ENCODE results near the gene CDIPT. TPM values are rescaled to one million over a fixed set of nuclear protein-coding genes. Genes with fewer than 3 reads are reported as not detected.

The CDIPT gene
- total and polyA plus RNA-seq, 2 of the 13 experiments (the other 11 are each of a cell fraction or from before 2014, with no cell fraction given): 54.9 to 97.5 TPM

DNA sequence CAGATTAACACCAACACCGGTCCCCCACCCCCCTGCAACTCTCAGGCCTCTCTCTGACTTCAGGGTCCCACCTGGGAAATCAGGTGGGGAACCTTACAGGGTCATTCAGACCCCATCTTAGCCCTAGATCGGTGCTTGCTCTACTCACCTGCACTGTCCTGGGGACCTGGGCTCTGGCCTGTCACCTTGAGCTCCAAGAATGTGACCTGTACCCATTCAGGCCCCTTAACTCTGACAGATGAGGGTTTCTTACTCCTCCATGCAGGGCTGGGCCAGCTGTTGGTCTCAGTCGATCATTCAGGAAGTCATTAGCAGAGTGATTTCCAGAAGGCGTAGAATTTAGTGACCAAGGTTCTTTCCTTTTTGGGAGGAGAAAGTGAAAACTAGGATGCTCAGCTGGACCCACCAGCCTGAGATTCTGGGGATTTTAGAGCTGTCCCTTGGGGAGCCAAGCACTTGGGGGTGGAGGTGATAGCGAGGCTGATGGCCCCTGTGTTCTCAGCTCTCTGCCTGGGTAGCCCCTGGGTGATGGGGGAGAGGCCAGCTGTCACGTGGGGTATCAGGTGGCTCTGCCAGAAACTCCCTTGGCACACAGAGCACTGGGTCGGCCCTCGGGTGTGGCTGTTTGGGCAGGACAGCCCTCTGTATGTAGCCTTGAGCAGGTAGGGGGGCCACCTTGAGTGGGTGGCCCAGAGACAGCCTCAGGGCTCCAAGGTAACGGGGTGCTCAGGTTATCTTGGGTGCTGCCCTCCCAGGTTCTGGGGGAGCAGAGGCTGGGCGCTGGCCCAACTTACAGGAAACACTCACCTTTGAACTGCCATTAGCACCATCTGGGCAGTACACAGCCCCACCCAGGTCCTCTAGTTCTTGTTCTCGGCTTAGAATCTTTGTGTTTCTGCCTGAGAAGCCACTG is 42.0 kb downstream of the CDIPT start (continued):
- TF ChIP-seq, protein P1, sequence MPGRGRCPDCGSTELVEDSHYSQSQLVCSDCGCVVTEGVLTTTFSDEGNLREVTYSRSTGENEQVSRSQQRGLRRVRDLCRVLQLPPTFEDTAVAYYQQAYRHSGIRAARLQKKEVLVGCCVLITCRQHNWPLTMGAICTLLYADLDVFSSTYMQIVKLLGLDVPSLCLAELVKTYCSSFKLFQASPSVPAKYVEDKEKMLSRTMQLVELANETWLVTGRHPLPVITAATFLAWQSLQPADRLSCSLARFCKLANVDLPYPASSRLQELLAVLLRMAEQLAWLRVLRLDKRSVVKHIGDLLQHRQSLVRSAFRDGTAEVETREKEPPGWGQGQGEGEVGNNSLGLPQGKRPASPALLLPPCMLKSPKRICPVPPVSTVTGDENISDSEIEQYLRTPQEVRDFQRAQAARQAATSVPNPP (CRISPR knock-in tag; IDR thresholded peaks at IDR 0.05): no peak
- TF ChIP-seq FOXK2 (IDR thresholded peaks at IDR 0.05) (no peak), CHCHD3 (CRISPR knock-in tag; IDR thresholded peaks at IDR 0.05) (no peak), ZNF720 (CRISPR knock-in tag; IDR thresholded peaks at IDR 0.05) (no peak), JARID2 (CRISPR knock-in tag; IDR thresholded peaks at IDR 0.05; ENCODE audit: insufficient replicate concordance) (no peak), ZBTB3 (CRISPR knock-in tag; IDR thresholded peaks at IDR 0.05; ENCODE audit: borderline replicate concordance, low read depth) (no peak), XBP1 (CRISPR knock-in tag; IDR thresholded peaks at IDR 0.05) (no peak), ZNF296 (CRISPR knock-in tag; conservative IDR thresholded peaks at IDR 0.05) (no peak), ZBTB8A (CRISPR knock-in tag; IDR thresholded peaks at IDR 0.05; ENCODE audit: borderline replicate concordance, low read depth) (0 out of 2 replicates have a peak, but pooled peaks have one; percentile 53), TBX2 (CRISPR knock-in tag; IDR thresholded peaks at IDR 0.05; ENCODE audit: borderline replicate concordance) (no peak; the same call in 1 of the 2 replicates), DR1 (CRISPR knock-in tag; IDR thresholded peaks at IDR 0.05) (no peak), ZMAT3 (CRISPR knock-in tag; conservative IDR thresholded peaks at IDR 0.05) (no peak), SAFB2 (CRISPR knock-in tag; IDR thresholded peaks at IDR 0.05; ENCODE audit: borderline replicate concordance, low read depth) (no peak), ZNF790 (CRISPR knock-in tag; IDR thresholded peaks at IDR 0.05; ENCODE audit: borderline replicate concordance) (no peak), ZNF740 (CRISPR knock-in tag; IDR thresholded peaks at IDR 0.05) (no peak), NFIC (IDR thresholded peaks at IDR 0.05; ENCODE audit: low read length) (0 out of 2 replicates have a peak, but pooled peaks have one; percentile 29), GFI1 (CRISPR knock-in tag; IDR thresholded peaks at IDR 0.05; ENCODE audit: borderline replicate concordance) (no peak), SIN3A (IDR thresholded peaks at IDR 0.05; ENCODE audit: borderline replicate concordance, low read depth, low read length) (no peak), SP4 (CRISPR knock-in tag; IDR thresholded peaks at IDR 0.05) (no peak), ZNF768 (CRISPR knock-in tag; IDR thresholded peaks at IDR 0.05) (no peak)
- TF ChIP-seq, protein P2, sequence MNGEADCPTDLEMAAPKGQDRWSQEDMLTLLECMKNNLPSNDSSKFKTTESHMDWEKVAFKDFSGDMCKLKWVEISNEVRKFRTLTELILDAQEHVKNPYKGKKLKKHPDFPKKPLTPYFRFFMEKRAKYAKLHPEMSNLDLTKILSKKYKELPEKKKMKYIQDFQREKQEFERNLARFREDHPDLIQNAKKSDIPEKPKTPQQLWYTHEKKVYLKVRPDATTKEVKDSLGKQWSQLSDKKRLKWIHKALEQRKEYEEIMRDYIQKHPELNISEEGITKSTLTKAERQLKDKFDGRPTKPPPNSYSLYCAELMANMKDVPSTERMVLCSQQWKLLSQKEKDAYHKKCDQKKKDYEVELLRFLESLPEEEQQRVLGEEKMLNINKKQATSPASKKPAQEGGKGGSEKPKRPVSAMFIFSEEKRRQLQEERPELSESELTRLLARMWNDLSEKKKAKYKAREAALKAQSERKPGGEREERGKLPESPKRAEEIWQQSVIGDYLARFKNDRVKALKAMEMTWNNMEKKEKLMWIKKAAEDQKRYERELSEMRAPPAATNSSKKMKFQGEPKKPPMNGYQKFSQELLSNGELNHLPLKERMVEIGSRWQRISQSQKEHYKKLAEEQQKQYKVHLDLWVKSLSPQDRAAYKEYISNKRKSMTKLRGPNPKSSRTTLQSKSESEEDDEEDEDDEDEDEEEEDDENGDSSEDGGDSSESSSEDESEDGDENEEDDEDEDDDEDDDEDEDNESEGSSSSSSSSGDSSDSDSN (CRISPR knock-in tag; IDR thresholded peaks at IDR 0.05): no peak
- TF ChIP-seq, protein P3, sequence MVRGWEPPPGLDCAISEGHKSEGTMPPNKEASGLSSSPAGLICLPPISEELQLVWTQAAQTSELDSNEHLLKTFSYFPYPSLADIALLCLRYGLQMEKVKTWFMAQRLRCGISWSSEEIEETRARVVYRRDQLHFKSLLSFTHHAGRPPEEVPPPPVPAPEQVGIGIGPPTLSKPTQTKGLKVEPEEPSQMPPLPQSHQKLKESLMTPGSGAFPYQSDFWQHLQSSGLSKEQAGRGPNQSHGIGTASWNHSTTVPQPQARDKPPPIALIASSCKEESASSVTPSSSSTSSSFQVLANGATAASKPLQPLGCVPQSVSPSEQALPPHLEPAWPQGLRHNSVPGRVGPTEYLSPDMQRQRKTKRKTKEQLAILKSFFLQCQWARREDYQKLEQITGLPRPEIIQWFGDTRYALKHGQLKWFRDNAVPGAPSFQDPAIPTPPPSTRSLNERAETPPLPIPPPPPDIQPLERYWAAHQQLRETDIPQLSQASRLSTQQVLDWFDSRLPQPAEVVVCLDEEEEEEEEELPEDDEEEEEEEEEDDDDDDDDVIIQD (CRISPR knock-in tag; IDR thresholded peaks at IDR 0.05; ENCODE audit: low read depth): no peak
- TF ChIP-seq, protein P4, sequence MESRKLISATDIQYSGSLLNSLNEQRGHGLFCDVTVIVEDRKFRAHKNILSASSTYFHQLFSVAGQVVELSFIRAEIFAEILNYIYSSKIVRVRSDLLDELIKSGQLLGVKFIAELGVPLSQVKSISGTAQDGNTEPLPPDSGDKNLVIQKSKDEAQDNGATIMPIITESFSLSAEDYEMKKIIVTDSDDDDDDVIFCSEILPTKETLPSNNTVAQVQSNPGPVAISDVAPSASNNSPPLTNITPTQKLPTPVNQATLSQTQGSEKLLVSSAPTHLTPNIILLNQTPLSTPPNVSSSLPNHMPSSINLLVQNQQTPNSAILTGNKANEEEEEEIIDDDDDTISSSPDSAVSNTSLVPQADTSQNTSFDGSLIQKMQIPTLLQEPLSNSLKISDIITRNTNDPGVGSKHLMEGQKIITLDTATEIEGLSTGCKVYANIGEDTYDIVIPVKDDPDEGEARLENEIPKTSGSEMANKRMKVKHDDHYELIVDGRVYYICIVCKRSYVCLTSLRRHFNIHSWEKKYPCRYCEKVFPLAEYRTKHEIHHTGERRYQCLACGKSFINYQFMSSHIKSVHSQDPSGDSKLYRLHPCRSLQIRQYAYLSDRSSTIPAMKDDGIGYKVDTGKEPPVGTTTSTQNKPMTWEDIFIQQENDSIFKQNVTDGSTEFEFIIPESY (CRISPR knock-in tag; IDR thresholded peaks at IDR 0.05): no peak
